Measurements from ENCODE around the gene GAGE12J. TPM values are rescaled to one million over a fixed set of nuclear protein-coding genes. Genes with fewer than 3 reads are reported as not detected.

GAGE12J gene
- total RNA-seq, 1 experiment from 2014 or later = not detected

DNA sequence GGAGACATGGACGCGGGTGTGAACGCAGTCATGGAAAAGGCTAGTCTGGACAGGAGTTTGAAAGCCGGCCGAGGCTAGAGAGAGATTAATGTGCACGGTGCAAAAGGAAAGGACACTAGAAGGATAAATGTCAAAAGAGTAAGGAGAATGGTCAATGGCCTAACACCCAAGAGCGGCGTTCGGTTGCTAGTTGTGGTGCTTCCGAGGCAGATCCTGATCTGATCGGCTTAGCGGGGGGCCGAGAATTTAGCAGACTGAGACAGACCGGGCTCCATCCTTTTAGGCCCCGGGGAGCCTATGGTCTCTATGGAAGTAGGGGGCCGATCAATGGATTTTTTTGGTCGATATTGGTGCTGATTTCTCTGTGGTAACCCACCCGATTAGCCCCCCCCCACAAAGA, 11.5 kb upstream of the GAGE12J start:
- intact Hi-C loops (cut with micrococcal nuclease) = no loop called here
- ChIA-PET CTCF (no interaction called here), POLR2A (no interaction called here), RAD21 (ENCODE audit: low non-redundant PET in 1 of 2, low total read pairs in 2 of 2, uncharacterized antibody in 2 of 2, unreplicated experiment in 2 of 2) (no interaction called here)
- H3K9me2 ChIP-seq (ENCODE audit: insufficient read depth) = no peaks in the 10 kb centered on the region
- no peaks in the 10 kb centered on the region for H4K20me1 ChIP-seq (ENCODE audit: insufficient read depth)
- H3K9me3 ChIP-seq (ENCODE audit: control insufficient read depth in 1 of 2, insufficient read depth in 1 of 2, low read depth in 1 of 2, low read length in 2 of 2) = no peaks in the 10 kb centered on the region
- no peaks in the 10 kb centered on the region for H3K79me2 ChIP-seq (ENCODE audit: insufficient read depth, low read length)
- BruUV-seq (replicated peaks) = no TSS peak
- TF ChIP-seq JUND (IDR thresholded peaks at IDR 0.05) (no peak), EZH2phosphoT487 (IDR thresholded peaks at IDR 0.05; ENCODE audit: borderline replicate concordance) (no peak), ZFX (IDR thresholded peaks at IDR 0.05) (no peak), ELF1 (IDR thresholded peaks at IDR 0.05; ENCODE audit: borderline replicate concordance, low read depth) (no peak), EGR1 (IDR thresholded peaks at IDR 0.05; ENCODE audit: low read depth) (no peak), CBX3 (IDR thresholded peaks at IDR 0.05; ENCODE audit: low read depth) (no peak), POLR2A (IDR thresholded peaks at IDR 0.05; ENCODE audit: borderline replicate concordance, extremely low read depth, insufficient read depth, insufficient read length) (no peak), FOSL1 (IDR thresholded peaks at IDR 0.05; ENCODE audit: low read depth) (no peak), SP1 (IDR thresholded peaks at IDR 0.05; ENCODE audit: low read depth) (no peak), SRF (IDR thresholded peaks at IDR 0.05; ENCODE audit: low read depth) (no peak), CEBPB (IDR thresholded peaks at IDR 0.05; ENCODE audit: low read depth) (no peak), SIN3A (IDR thresholded peaks at IDR 0.05; ENCODE audit: low read depth) (no peak), POLR2AphosphoS5 (IDR thresholded peaks at IDR 0.05; ENCODE audit: low read depth, low read length) (no peak), YY1 (IDR thresholded peaks at IDR 0.05; ENCODE audit: extremely low read depth, insufficient replicate concordance, low read depth, low read length) (no peak), ZNF274 (IDR thresholded peaks at IDR 0.05; ENCODE audit: low read depth, low read length) (no peak)
- TF ChIP-seq, protein P1, sequence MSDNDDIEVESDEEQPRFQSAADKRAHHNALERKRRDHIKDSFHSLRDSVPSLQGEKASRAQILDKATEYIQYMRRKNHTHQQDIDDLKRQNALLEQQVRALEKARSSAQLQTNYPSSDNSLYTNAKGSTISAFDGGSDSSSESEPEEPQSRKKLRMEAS (IDR thresholded peaks at IDR 0.05) = no peak
- TF ChIP-seq, protein P2, sequence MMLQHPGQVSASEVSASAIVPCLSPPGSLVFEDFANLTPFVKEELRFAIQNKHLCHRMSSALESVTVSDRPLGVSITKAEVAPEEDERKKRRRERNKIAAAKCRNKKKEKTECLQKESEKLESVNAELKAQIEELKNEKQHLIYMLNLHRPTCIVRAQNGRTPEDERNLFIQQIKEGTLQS (IDR thresholded peaks at IDR 0.05) = no peak
- TF ChIP-seq, protein P3, sequence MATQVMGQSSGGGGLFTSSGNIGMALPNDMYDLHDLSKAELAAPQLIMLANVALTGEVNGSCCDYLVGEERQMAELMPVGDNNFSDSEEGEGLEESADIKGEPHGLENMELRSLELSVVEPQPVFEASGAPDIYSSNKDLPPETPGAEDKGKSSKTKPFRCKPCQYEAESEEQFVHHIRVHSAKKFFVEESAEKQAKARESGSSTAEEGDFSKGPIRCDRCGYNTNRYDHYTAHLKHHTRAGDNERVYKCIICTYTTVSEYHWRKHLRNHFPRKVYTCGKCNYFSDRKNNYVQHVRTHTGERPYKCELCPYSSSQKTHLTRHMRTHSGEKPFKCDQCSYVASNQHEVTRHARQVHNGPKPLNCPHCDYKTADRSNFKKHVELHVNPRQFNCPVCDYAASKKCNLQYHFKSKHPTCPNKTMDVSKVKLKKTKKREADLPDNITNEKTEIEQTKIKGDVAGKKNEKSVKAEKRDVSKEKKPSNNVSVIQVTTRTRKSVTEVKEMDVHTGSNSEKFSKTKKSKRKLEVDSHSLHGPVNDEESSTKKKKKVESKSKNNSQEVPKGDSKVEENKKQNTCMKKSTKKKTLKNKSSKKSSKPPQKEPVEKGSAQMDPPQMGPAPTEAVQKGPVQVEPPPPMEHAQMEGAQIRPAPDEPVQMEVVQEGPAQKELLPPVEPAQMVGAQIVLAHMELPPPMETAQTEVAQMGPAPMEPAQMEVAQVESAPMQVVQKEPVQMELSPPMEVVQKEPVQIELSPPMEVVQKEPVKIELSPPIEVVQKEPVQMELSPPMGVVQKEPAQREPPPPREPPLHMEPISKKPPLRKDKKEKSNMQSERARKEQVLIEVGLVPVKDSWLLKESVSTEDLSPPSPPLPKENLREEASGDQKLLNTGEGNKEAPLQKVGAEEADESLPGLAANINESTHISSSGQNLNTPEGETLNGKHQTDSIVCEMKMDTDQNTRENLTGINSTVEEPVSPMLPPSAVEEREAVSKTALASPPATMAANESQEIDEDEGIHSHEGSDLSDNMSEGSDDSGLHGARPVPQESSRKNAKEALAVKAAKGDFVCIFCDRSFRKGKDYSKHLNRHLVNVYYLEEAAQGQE (IDR thresholded peaks at IDR 0.05; ENCODE audit: low read depth) = no peak
- TF ChIP-seq, protein P4, sequence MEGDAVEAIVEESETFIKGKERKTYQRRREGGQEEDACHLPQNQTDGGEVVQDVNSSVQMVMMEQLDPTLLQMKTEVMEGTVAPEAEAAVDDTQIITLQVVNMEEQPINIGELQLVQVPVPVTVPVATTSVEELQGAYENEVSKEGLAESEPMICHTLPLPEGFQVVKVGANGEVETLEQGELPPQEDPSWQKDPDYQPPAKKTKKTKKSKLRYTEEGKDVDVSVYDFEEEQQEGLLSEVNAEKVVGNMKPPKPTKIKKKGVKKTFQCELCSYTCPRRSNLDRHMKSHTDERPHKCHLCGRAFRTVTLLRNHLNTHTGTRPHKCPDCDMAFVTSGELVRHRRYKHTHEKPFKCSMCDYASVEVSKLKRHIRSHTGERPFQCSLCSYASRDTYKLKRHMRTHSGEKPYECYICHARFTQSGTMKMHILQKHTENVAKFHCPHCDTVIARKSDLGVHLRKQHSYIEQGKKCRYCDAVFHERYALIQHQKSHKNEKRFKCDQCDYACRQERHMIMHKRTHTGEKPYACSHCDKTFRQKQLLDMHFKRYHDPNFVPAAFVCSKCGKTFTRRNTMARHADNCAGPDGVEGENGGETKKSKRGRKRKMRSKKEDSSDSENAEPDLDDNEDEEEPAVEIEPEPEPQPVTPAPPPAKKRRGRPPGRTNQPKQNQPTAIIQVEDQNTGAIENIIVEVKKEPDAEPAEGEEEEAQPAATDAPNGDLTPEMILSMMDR (IDR thresholded peaks at IDR 0.05 in 2 of 3, conservative IDR thresholded peaks at IDR 0.05 in 1 of 3; ENCODE audit: borderline replicate concordance in 1 of 3, insufficient read depth in 1 of 3, low read depth in 2 of 3, low read length in 2 of 3) = no peak
- H3K9ac ChIP-seq (ENCODE audit: low read length) = no peak overlapping the region
- no peak overlapping the region for H3K4me3 ChIP-seq (replicated peaks in 1 of 2; ENCODE audit: low read depth in 1 of 2, low read length in 2 of 2)
- no peaks in the 10 kb centered on the region for H3K4me1 ChIP-seq (ENCODE audit: control insufficient read depth in 1 of 2, insufficient read depth in 2 of 2, low read length in 2 of 2)
- H2AFZ ChIP-seq (ENCODE audit: low read depth, low read length, poor library complexity, severe bottlenecking) = no peak overlapping the region
- no peak overlapping the region for H3K4me2 ChIP-seq (ENCODE audit: low read length)
- no peaks in the 10 kb centered on the region for H3K36me3 ChIP-seq (ENCODE audit: control insufficient read depth in 1 of 2, insufficient read depth in 2 of 2, low read length in 2 of 2)
- H3K27me3 ChIP-seq (ENCODE audit: insufficient read depth, low read length) = no peaks in the 10 kb centered on the region
- no peak overlapping the region for H3K27ac ChIP-seq (ENCODE audit: low read depth, low read length)
- DNase-seq (ENCODE audit: low read depth, low spot score) (no peak), ATAC-seq (no peak)
